ENCODE data around the gene ARRB1.
"Not testable (repeated sequence)": the region's sequence is repeated elsewhere in the genome, so short reads cannot be mapped to it uniquely, and the experiment has no call there.

ARRB1 gene

DNA sequence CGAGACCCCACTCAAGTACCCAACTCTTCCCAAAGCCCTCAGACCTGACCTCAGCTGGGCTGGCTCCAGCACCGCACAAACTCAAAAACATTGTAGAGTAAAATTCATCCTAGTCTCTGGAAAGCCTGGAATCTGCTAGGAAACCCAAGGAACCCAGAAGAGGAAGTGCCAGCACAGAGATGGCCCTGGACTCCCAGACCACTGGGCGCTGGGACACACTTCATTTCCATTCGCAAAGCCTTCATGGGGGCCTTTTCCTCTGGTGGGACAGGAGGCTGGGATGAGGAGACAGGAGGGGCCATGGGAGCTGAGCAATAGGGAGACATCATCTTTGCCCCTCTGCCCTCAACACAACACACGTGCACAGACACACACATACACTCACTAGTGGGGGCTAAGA, 30.8 kb downstream of the ARRB1 start:
- DNase-seq: no peak

DNA sequence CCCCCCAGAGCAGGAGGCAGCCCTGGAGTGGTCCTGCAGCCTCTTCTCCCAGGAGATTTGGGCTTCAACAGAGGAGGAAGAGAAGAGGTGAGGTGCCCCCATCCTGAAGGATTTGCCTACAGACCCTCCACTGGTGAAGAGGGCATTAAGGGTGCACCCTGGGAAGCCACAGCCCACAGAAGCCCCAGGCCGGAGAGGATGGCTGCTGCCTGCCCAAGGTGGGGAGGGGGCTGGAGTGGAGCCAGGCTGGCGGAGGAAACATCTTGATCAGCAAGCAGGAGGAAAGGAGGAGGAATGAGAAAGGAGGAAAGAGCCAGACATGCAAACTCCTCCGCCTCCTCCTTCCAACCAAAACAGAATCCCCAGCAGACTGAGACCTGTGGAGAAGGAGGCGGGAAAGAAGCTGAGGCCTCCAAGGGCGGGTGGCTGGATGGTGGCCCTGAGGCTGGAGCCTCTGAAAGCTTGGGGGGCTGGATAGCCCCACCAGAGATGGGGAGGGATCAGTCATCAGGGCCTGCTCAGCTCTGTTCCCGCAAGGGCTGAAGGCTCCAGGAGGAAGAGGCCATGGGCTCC, 31.3 kb downstream of the ARRB1 start:
- DNase-seq: no peak

DNA sequence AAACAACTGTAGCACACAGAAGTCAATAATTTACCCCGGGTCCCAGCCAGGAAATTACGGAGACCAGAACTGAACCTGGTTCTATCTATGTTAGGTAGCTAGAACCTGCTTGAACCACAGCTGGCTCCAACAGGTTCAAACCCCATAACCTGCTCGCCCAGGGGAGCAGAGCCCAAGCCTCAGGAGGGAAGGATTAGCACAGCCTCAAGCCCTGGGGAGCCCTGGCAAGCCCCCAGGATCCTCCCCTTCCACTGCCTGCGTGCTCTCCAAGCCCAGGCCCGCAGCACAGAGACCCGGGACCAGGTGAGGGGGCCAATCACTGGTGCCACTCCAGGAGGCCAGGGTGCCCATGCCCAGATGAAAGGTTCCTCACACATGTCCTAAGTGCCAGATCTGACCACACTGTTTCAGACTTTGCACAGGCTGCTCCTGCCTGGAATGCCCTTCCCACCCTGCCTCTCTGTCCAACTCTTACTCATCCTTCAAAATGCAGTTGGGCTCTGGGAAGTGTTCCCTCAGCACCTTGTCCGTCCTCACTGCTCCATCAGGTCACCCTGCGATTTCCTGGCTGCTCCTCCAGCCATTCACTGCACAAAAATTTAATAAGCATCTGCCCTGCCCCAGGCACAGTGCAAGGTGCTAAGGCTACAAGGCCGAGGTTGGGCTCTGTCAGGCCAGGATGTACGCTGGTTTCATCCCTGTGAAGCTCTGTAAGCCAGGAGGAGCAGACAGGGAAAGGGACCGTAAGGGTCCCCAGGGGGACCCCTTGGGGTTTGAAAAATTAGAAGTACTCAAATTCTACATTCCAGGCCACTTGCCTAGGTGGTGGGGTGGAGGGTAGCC, 32.2 kb downstream of the ARRB1 start:
- DNase-seq: no peak

DNA sequence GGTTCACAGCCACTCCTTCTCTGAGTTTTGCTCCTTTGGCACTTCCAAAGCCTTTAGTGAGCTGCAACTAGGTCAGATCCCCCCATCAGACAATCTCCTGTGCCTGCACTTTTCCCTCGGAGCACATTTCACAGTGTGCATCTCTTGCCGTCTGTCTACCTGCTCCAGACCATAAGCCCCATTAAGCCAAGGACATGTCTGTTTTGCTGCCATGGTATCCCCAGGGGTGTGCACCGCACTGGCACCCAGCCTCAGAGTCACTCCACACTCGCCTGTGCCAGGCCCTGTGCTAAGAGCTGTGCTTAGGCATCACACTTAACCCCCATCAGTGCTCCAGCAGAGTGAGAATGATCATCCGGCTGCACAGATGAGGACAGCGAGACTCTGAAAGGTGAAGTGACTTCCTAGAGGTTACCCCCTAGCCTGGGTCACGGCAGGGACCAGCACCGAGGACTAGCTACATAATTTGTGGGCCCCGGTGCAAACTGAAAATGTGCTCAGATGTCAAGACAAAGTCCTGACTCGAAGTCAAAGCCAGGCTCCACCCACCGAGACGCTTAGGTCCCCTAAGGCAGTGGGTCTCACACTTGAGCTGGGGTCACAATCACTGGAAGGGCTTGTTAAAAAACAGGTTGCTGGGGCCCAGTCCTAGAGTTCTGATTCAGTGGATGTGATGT, 33.9 kb downstream of the ARRB1 start:
- no peak for DNase-seq

DNA sequence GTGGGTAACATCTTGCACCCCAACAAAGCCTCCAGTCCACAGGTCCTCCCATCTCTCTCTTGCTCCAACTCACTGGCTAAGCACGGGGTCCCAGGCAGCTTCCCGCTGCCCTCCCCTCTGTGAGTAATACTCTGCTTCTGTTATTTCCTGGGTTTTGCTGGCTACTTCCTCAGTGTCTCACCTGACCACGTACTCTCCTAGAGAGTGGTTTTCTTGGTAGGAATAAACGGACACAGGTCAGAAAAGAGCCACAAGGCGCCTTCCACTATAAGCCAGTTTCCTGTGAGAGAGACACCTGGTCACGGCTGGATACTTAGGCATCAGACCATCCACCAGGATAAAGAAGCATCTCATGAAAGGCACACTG, 36.0 kb downstream of the ARRB1 start:
- DNase-seq: no peak

- no peak for DNase-seq
Measured at GRCh38 chr11:75314771-75315438, 36.6 kb downstream of the ARRB1 start.

- no peak for DNase-seq
Measured at GRCh38 chr11:75313513-75314272, 37.8 kb downstream of the ARRB1 start.

DNA sequence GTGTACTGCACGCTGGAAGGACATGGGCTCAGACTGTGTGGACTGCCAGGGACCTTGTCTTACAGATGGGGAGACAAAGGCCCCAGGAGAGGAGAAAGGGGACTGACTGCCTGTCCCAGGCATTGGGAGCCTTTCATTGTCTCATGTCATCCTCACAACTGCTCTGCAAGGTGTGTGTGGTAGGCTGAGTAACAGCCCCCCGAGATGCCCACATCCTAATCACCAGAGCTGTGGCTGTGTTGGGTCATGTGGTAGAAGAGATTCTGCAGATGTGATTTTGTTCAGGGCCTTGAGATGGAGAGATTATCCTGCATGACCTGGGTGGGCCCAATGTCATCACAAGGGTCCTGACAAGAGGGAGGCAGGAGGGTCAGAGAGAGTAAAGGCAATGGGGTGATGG, 39.1 kb downstream of the ARRB1 start:
- DNase-seq: no peak

- peak in 1 of 2 experiments; percentile 43 for DNase-seq
Measured at GRCh38 chr11:75311858-75312288, 39.6 kb downstream of the ARRB1 start.

- DNase-seq: no peak
Measured at GRCh38 chr11:75308986-75309385, 42.5 kb downstream of the ARRB1 start.

DNA sequence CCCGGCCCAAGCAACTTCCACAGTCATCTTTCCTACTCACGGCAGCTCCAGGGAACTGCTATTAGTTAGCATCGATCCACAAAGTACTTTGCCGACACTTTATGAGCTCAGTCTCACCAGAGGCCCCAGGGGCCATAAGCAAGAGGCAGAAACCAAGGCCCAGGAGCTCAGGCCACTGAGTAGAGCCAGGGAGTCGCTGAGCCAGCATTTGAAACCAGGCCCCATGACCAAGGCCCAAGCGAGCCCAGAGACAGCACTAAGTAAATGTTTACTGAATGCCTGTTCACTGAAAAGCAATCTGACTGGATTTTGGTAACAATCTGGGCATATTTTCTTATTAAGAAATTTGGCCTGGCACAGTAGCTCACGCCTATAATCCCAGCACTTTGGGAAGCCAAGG, 43.3 kb downstream of the ARRB1 start:
- no peak for DNase-seq

DNA sequence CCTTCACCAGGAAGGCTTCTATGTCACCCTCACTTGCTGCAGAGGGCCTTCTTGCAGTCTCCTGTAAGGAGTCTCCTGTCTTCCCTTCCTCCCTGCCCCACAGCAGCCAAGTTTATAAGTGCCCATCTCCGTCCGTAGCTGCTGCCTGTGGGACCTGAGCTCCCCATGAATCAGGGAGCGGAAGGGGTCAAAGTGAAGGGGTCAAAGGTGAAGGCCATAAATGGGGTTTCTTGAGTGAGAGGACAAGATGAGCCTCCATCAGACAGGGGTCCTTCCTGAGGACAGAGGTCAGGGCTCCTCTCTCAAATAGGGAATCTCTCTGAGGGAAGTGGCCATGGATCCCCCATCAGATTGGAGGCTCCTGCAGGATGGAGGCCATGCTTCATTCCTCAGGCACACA, 44.4 kb downstream of the ARRB1 start:
- DNase-seq: no peak

- no peak for DNase-seq
Measured at GRCh38 chr11:75306529-75306928, 44.9 kb downstream of the ARRB1 start.

GRCh38 chr11:75305993-75306392, 45.5 kb downstream of the ARRB1 start:
- no peak for DNase-seq

- DNase-seq: peak in 1 of 2 experiments; percentile 34
Measured at GRCh38 chr11:75305452-75305851, 46.0 kb downstream of the ARRB1 start.

- not testable (repeated sequence) for DNase-seq
Measured at GRCh38 chr11:75304941-75305340, 46.5 kb downstream of the ARRB1 start.

GRCh38 chr11:75303544-75304224, 47.8 kb downstream of the ARRB1 start:
- DNase-seq: no peak

- no peak for DNase-seq
Measured at GRCh38 chr11:75302371-75302770, 49.1 kb downstream of the ARRB1 start.

DNA sequence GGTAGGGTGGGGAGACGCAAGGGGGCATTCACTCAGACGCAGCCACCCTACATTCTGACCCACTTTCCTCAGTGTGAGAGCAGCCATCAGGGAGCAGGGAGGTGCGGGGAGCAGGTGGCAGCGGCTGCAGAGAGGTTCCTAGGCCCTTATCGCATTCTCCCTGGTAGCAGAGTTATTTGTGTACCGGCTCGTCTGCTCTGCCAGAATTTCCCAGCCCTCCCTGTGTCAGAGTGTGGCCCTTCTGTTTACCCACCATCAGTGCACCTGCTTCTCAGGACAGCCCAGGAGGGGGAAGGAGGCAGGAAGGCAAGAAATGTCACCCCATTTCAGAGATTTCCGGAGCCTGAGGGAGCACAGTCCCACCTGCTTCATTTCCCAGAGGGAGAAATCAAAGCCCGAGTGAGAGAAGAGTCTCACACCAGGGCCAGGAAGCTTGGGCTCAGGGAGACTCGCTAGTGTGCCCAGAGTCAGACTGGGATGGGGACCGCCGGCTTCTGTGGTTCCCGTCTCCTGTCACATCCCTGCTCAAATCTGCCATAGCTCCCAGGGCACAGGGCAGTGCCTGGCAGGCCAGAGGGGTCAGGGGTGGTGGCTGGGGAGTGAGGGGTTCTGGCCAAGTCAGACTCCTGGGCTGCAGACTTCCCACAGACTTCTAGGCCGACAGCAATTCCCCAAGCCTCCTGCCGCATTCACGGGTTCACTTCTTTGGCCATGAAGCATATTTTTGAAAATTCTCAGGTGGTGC, 49.7 kb downstream of the ARRB1 start:
- DNase-seq: peak; percentile 21 to 72

DNA sequence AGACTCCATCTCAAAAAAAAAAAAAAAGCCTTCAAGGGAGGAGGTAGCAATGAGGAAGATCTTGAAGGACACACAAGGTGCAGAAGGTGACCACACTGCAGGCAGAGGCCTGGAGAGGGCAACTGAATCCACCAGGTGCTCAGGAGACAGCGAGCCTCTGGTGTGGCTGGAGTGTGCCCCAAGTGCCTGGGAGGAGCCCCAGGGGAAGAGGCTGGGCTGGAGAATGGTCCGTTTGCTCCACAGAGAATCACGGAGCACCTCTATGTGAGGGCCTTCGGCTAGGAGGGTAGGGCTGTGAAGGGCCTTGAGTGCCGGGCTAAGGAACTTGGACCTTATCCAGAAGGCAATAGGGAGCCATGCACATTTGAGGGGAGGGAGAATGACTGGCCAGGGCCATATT, 50.3 kb downstream of the ARRB1 start:
- no peak for DNase-seq

DNA sequence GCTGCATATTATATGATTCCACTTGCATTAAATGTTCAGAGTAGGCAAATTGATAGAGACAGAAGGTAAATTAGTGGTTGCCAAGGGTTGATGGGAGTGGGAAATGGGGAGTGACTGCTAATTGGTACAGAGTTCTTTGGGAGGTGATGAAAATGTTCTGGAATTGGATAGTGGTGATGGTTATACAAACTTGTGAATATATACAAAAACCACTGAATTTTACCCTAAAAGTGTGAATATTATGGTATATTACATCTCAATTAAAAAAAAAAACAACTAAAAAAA, 52.5 kb downstream of the ARRB1 start:
- no peak for DNase-seq

Measured in NCI-H526 (cell line).